PFSK-1 (cell line): Measurements from ENCODE around the gene MTFR1L.

ENCODE experiments used
- FOXP2 ChIP-seq: optimal IDR thresholded peaks from 2 replicates; pipeline ENCODE3; 2011; ENCODE audit warnings: borderline replicate concordance, control low read depth, inconsistent platforms; ENCODE audit not compliant: insufficient read depth; ENCODE audit errors: extremely low read length, extremely low read depth
- POLR2AphosphoS5 ChIP-seq: IDR thresholded peaks from 2 replicates; pipeline ENCODE4 v1.6.1; 2012; ENCODE audit warnings: low read depth, mild to moderate bottlenecking, control low read depth, low read length, moderate library complexity
- SIN3A ChIP-seq: IDR thresholded peaks from 2 replicates; pipeline ENCODE4 v1.6.1; 2012; ENCODE audit warnings: mild to moderate bottlenecking, low read length, moderate library complexity, borderline replicate concordance; ENCODE audit not compliant: insufficient read depth
- TAF1 ChIP-seq: IDR thresholded peaks from 2 replicates; pipeline ENCODE4 v1.6.1; 2012; ENCODE audit warnings: low read length, control low read depth, borderline replicate concordance; ENCODE audit not compliant: insufficient read depth
- TF ChIP-seq, protein P1 (sequence below), 2 experiments: IDR thresholded peaks; 2 replicates each; pipeline versions ENCODE4 v1.6.1 to v1.8.0; 2011 to 2012; ENCODE audit warnings: low read depth in 2 of 2, low read length in 2 of 2, control low read depth in 1 of 2, inconsistent platforms in 1 of 2, mild to moderate bottlenecking in 1 of 2, moderate library complexity in 1 of 2; ENCODE audit not compliant: insufficient read depth in 1 of 2

The MTFR1L gene

DNA sequence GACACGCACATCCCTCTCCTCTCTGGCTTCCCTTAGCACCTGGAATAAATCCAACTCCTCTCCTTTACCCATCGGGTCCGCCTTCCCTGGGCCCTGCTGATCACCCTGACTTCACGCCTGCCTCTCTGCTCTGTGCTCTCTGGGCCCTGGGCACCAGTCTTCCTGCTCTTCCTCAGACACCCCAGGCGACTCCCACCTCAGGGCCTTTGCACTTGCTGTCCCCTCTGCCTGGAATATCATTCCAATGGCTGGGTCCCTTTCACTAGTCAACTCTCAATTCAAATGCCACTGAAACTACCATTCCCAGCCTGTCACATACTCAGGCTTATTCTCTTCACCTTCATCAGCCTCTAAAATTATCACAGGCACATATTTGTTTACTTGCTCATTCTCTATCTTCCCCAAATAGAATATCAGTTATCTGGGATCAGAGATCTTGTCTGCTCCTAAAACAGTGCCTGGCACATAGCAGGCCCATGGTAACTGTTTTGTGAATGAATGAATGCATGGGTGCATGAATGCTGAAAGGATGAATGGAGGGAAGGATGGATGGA, 47.0 kb upstream of the MTFR1L start:
- TF ChIP-seq POLR2AphosphoS5 (no peak), TAF1 (no peak), SIN3A (no peak), FOXP2 (no peak)
- TF ChIP-seq, protein P1, sequence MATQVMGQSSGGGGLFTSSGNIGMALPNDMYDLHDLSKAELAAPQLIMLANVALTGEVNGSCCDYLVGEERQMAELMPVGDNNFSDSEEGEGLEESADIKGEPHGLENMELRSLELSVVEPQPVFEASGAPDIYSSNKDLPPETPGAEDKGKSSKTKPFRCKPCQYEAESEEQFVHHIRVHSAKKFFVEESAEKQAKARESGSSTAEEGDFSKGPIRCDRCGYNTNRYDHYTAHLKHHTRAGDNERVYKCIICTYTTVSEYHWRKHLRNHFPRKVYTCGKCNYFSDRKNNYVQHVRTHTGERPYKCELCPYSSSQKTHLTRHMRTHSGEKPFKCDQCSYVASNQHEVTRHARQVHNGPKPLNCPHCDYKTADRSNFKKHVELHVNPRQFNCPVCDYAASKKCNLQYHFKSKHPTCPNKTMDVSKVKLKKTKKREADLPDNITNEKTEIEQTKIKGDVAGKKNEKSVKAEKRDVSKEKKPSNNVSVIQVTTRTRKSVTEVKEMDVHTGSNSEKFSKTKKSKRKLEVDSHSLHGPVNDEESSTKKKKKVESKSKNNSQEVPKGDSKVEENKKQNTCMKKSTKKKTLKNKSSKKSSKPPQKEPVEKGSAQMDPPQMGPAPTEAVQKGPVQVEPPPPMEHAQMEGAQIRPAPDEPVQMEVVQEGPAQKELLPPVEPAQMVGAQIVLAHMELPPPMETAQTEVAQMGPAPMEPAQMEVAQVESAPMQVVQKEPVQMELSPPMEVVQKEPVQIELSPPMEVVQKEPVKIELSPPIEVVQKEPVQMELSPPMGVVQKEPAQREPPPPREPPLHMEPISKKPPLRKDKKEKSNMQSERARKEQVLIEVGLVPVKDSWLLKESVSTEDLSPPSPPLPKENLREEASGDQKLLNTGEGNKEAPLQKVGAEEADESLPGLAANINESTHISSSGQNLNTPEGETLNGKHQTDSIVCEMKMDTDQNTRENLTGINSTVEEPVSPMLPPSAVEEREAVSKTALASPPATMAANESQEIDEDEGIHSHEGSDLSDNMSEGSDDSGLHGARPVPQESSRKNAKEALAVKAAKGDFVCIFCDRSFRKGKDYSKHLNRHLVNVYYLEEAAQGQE (IDR thresholded peaks at IDR 0.05; ENCODE audit: insufficient read depth in 1 of 2, low read depth in 2 of 2, low read length in 2 of 2), result no peak

DNA sequence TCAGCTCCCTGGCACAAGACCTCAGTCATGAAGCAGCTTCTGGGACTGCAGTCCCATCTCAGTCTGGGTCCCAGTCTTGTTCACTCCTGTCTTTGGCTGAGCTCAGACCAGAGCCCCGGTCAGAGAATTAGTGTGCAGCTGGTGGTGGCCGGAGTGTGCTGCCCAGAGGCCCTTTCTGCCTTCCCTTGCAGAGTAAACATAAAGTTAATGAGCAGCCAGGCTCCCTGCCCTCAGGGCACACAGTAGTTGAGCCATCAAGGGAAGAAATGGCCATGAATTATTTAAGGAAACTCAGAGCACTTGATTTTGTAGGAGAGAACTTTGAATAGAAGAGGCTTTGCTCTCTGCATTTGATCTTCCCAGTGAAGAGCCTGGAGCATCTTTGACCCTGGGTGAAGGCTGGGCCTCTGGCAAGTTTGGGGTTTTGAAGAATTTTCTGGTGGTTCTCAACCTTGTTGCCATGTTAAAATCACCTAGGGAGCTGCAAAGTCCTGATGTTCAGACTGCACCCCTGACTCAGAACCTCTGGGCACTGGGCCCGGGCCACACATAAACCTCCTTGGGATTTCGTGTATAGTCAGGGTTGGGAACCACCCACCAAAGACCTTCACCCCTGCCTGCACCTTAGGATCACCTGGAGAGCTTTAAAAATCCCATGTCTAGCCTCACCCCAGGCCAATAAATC, 46.2 kb upstream of the MTFR1L start:
- TF ChIP-seq TAF1, result no peak
- no peak for TF ChIP-seq FOXP2
- TF ChIP-seq, protein P1 (IDR thresholded peaks at IDR 0.05; ENCODE audit: insufficient read depth in 1 of 2, low read depth in 2 of 2, low read length in 2 of 2), result no peak
- TF ChIP-seq SIN3A, result no peak
- no peak for TF ChIP-seq POLR2AphosphoS5

DNA sequence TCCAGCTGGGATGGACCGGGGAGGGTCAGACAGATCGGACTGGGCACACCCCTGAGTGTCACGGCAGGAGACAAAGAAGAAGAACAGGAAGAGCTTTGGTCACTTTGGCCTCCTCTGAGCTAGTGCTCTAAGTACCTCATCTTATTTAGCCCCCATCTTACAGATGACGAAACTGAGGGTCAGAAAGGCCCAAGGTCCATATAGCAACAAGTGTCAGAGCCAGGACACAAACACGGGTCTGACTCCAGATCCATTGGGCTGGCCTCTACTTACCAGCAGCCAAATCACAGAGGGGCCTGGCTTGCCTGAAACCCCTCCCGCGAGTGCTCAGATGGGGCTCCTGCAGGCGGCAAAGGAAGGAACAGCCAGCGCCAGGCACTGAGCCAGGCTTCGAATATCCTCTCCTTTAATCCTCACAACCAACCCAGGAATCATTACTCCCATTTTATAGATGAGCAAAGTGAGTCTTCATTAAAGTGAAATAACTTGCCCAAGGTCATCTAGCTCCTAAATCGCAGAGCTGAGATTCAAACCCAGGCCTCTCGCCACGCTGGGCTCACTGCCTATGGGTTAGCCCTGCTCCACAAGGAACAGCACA, 45.4 kb upstream of the MTFR1L start:
- TF ChIP-seq SIN3A, result no peak
- TF ChIP-seq, protein P1 (IDR thresholded peaks at IDR 0.05; ENCODE audit: insufficient read depth in 1 of 2, low read depth in 2 of 2, low read length in 2 of 2), result no peak
- no peak for TF ChIP-seq FOXP2
- no peak for TF ChIP-seq POLR2AphosphoS5
- TF ChIP-seq TAF1, result no peak

DNA sequence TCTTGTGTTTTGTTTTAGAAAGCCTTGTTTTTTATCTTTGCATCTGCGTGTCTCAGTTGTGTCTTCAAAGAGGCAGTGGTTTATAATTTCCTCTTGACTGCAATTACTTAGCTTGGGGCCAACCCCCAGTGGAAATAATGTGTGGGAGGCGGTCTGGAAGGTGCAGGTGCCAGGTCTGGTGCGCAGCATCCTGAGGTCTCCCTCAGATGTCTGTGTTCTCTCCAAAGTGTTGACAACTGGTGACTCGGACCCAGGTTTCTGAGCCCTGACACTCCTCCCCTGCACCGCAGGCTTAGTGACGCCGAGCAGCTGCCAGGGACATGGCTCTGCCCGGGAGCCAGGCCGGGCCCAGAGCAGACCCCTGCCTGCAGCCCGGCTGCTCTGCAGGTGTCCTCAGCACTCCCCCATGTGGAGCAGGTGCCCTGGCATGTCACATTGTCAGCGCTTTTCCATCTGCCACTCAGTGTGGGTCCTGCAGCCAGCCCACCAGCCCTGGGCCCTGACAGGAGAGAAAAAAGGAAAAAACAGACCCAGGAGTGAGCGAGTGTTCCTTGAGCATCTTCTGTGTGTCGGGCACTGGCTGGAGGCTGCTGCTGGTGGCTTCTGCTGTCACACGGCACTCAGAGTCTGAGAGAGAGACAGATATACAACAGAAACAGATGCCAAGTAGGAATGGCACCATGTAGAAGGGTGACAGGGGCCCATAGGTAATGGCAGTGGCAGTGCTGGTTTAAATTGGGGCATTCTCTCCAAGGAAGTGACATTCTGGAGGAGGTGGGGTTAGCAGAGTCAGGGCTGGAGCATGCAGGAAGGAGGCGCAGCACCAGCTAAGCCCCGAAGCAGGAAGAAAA, 44.6 kb upstream of the MTFR1L start:
- TF ChIP-seq, protein P1 (IDR thresholded peaks at IDR 0.05; ENCODE audit: insufficient read depth in 1 of 2, low read depth in 2 of 2, low read length in 2 of 2), result no peak
